HG02884 (cell line): ENCODE results near the gene SLC29A2.
"Not testable (repeated sequence)": the region's sequence is repeated elsewhere in the genome, so short reads cannot be mapped to it uniquely, and the experiment has no call there.

Experiments used
- ATAC-seq: cut with Tn5 transposase; IDR thresholded peaks from one replicate; pipeline ENCODE4 v1.9.1; 2021; ENCODE audit warnings: mild to moderate bottlenecking, moderate library complexity; ENCODE audit not compliant: unreplicated experiment

SLC29A2 gene

GRCh38 chr11:66386171-66387069 lies 14.9 kb upstream of the SLC29A2 start:
- ATAC-seq = no peak

GRCh38 chr11:66384316-66384715 lies 12.8 kb upstream of the SLC29A2 start:
- not testable (repeated sequence) for ATAC-seq

GRCh38 chr11:66380264-66380663 lies 8.7 kb upstream of the SLC29A2 start:
- ATAC-seq = not testable (repeated sequence)

GRCh38 chr11:66373690-66374287 lies 2.2 kb upstream of the SLC29A2 start:
- not testable (repeated sequence) for ATAC-seq

GRCh38 chr11:66373265-66373664 lies 1.7 kb upstream of the SLC29A2 start:
- no peak for ATAC-seq

GRCh38 chr11:66369073-66369894 lies 2.3 kb downstream of the SLC29A2 start:
- no peak for ATAC-seq

GRCh38 chr11:66368484-66368883 lies 3.1 kb downstream of the SLC29A2 start:
- ATAC-seq = no peak

- ATAC-seq = no peak
Observed at GRCh38 chr11:66367561-66368312, 3.8 kb downstream of the SLC29A2 start.

- ATAC-seq = no peak
Observed at GRCh38 chr11:66366844-66367477, 4.6 kb downstream of the SLC29A2 start.

GRCh38 chr11:66365711-66366619 lies 5.6 kb downstream of the SLC29A2 start:
- no peak for ATAC-seq

GRCh38 chr11:66365166-66365565 lies 6.4 kb downstream of the SLC29A2 start:
- ATAC-seq = no peak

GRCh38 chr11:66363805-66364535 lies 7.6 kb downstream of the SLC29A2 start:
- no peak for ATAC-seq

GRCh38 chr11:66363187-66363601 lies 8.4 kb downstream of the SLC29A2 start:
- no peak for ATAC-seq

- no peak for ATAC-seq
Observed at GRCh38 chr11:66362481-66363147, 8.9 kb downstream of the SLC29A2 start.

GRCh38 chr11:66361502-66361941 lies 10.0 kb downstream of the SLC29A2 start:
- ATAC-seq = no peak

GRCh38 chr11:66360406-66361073 lies 11.0 kb downstream of the SLC29A2 start:
- no peak for ATAC-seq

- no peak for ATAC-seq
Observed at GRCh38 chr11:66359662-66360087, 11.9 kb downstream of the SLC29A2 start.
